Epithelial cell of proximal tubule (primary cell): Measurements from ENCODE around the gene TMEM119. TPM values are rescaled to one million over a fixed set of nuclear protein-coding genes. Genes with fewer than 3 reads are reported as not detected.

ENCODE experiments used
- DNase-seq: peaks from one replicate; pipeline ENCODE4 v3.0.0-alpha.2; 2011; ENCODE audit warnings: low read depth
- H3K4me3 ChIP-seq: 2 replicates; pipeline ENCODE4 v1.5.1; 2011; ENCODE audit warnings: low read depth, mild to moderate bottlenecking, low read length
- CTCF ChIP-seq: conservative IDR thresholded peaks from 2 replicates; pipeline ENCODE4 v1.5.1; 2012; ENCODE audit warnings: low read depth, mild to moderate bottlenecking, low read length
- total RNA-seq: library from RNA; depleted of rRNA; stranded (reverse); fragments of >200 nt; gene quantifications from 2 replicates; pipeline ENCODE4 v1.2.3, GENCODE V29; 2015

TMEM119 gene
- total RNA-seq = 0.06 TPM in 1 of 2 replicates, not detected in the other

- TF ChIP-seq CTCF = no peak
- no peak within 1 kb of the TSS for H3K4me3 ChIP-seq
- no peak for DNase-seq
Observed at GRCh38 chr12:108597559-108598471, at the start of gene TMEM119. Gene TMEM119 (minus strand): TSS chr12:108598084. CDS start chr12:108592383, 5,701 bp downstream.

- no peak for DNase-seq
- TF ChIP-seq CTCF = peak; percentile 30
- H3K4me3 ChIP-seq = no peak overlapping the region
Observed at GRCh38 chr12:108646600-108647579, 49.0 kb upstream of the TMEM119 start.

- no peak for DNase-seq
- no peak overlapping the region for H3K4me3 ChIP-seq
- no peak for TF ChIP-seq CTCF
Observed at GRCh38 chr12:108645686-108646599, 48.1 kb upstream of the TMEM119 start.

GRCh38 chr12:108644811-108645120, 46.9 kb upstream of the TMEM119 start:
- DNase-seq = no peak
- TF ChIP-seq CTCF = no peak
- H3K4me3 ChIP-seq = no peak overlapping the region

GRCh38 chr12:108643941-108644810, 46.3 kb upstream of the TMEM119 start:
- peak; percentile 47 for DNase-seq
- H3K4me3 ChIP-seq = no peak overlapping the region
- no peak for TF ChIP-seq CTCF
